Measurements from ENCODE around the gene MYO5A.

GRCh38 chr15:52421029-52421428, 107.7 kb downstream of the MYO5A start:
- TF ChIP-seq CTCF (conservative IDR thresholded peaks at IDR 0.05; ENCODE audit: low read length) (no peak), EZH2phosphoT487 (IDR thresholded peaks at IDR 0.05; ENCODE audit: borderline replicate concordance) (no peak)

Measured in Loucy (cell line).